GM23248 (cell line): ENCODE results near the gene METTL22.

Source experiments
- EZH2 ChIP-seq: fragments of 200-600 bp; sonication (generic); IDR thresholded peaks from 2 replicates; pipeline ENCODE4 v1.6.1; 2018; ENCODE audit warnings: antibody characterized with exemption, mild to moderate bottlenecking; ENCODE audit not compliant: insufficient read depth, poor library complexity, severe bottlenecking
- EZH2phosphoT487 ChIP-seq: fragments of 200-600 bp; sonication (generic); IDR thresholded peaks from 2 replicates; pipeline ENCODE4 v1.6.1; 2018; ENCODE audit warnings: antibody characterized with exemption, moderate library complexity, mild to moderate bottlenecking, low read depth; ENCODE audit not compliant: insufficient read depth

GRCh38 chr16:8575399-8575798 is 46.1 kb upstream of the METTL22 start:
- TF ChIP-seq EZH2 (no peak), EZH2phosphoT487 (no peak)
